OCI-LY7 (cell line): ENCODE measurements around the gene KIN. TPM values are rescaled to one million over a fixed set of nuclear protein-coding genes. Genes with fewer than 3 reads are reported as not detected.
"Not testable (repeated sequence)": the region's sequence is repeated elsewhere in the genome, so short reads cannot be mapped to it uniquely, and the experiment has no call there.

Experiments
- BruUV-seq: library from RNA; stranded (reverse); fragments of 400-500 nt; replicated peaks from 2 replicates; lab custom pipeline; 2021; lab: Mats Ljungman, UMichigan
- CTCF ChIA-PET: fragments of 300-600 bp; sonication (Branson Sonifier 250); formaldehyde crosslinking; loops from one replicate; lab custom pipeline; 2022; ENCODE audit warnings: antibody characterized with exemption; ENCODE audit not compliant: unreplicated experiment; lab: Charles Lee
- POLR2A ChIA-PET: fragments of 300-600 bp; sonication (Branson Sonifier 250); formaldehyde crosslinking; loops from one replicate; lab custom pipeline; 2022; ENCODE audit warnings: antibody characterized with exemption; lab: Charles Lee
- DNase-seq: peaks from one replicate; pipeline ENCODE4 v3.0.0-alpha.2; 2015; ENCODE audit warnings: low spot score
- H2AFZ ChIP-seq: fragments of 200-600 bp; sonication (generic), shearing (Covaris generic); 2 replicates; pipeline ENCODE4 v1.6.1; 2014; ENCODE audit warnings: mild to moderate bottlenecking, antibody characterized with exemption, low read length, moderate library complexity
- H3K27ac ChIP-seq: fragments of 200-600 bp; sonication (generic); 2 replicates; pipeline ENCODE4 v1.5.1; 2014; ENCODE audit warnings: mixed run types, low read depth, mild to moderate bottlenecking, moderate library complexity, low read length, inconsistent platforms; ENCODE audit not compliant: poor library complexity, severe bottlenecking
- H3K36me3 ChIP-seq: fragments of 200-600 bp; sonication (generic); 2 replicates; pipeline ENCODE4 v1.6.1; 2014; ENCODE audit warnings: mild to moderate bottlenecking, antibody characterized with exemption, low read length, moderate library complexity, mixed read lengths; ENCODE audit not compliant: insufficient read depth
- H3K4me1 ChIP-seq: fragments of 200-600 bp; sonication (generic); 2 replicates; pipeline ENCODE4 v1.5.1; 2014; ENCODE audit warnings: mild to moderate bottlenecking, low read length; ENCODE audit not compliant: insufficient read depth, poor library complexity, severe bottlenecking
- H3K4me2 ChIP-seq: fragments of 200-600 bp; sonication (generic); 2 replicates; pipeline ENCODE4 v1.6.1; 2014; ENCODE audit warnings: mild to moderate bottlenecking, low read length
- H3K4me3 ChIP-seq: fragments of 200-600 bp; sonication (generic); 2 replicates; pipeline ENCODE4 v1.5.1; 2014; ENCODE audit warnings: mild to moderate bottlenecking, low read depth, low read length; ENCODE audit not compliant: poor library complexity, severe bottlenecking
- H3K79me2 ChIP-seq: fragments of 200-600 bp; sonication (generic); 2 replicates; pipeline ENCODE4 v1.6.1; 2016; ENCODE audit warnings: low read depth, mild to moderate bottlenecking, low read length, moderate library complexity, mixed read lengths; ENCODE audit not compliant: insufficient read depth
- H3K9me2 ChIP-seq: fragments of 200-600 bp; sonication (generic); 2 replicates; pipeline ENCODE4 v1.6.1; 2016; ENCODE audit warnings: mild to moderate bottlenecking, low read length, mixed read lengths; ENCODE audit not compliant: insufficient read depth
- H3K9me3 ChIP-seq: fragments of 200-600 bp; sonication (generic); 2 replicates; pipeline ENCODE4 v1.6.1; 2014; ENCODE audit warnings: mild to moderate bottlenecking, mixed run types, low read length, mixed read lengths
- H4K20me1 ChIP-seq: fragments of 200-600 bp; sonication (generic); 2 replicates; pipeline ENCODE4 v1.6.1; 2014; ENCODE audit warnings: mild to moderate bottlenecking, antibody characterized with exemption, low read length, moderate library complexity, mixed read lengths; ENCODE audit not compliant: insufficient read depth
- CTCF ChIP-seq: fragments of 200-600 bp; sonication (generic); conservative IDR thresholded peaks from 2 replicates; pipeline ENCODE4 v1.5.1; 2014; ENCODE audit warnings: mild to moderate bottlenecking, antibody characterized with exemption, low read length, moderate library complexity, mixed read lengths
- EZH2phosphoT487 ChIP-seq: fragments of 200-600 bp; sonication (generic); IDR thresholded peaks from 2 replicates; pipeline ENCODE4 v1.6.1; 2018; ENCODE audit warnings: low read depth, borderline replicate concordance, mild to moderate bottlenecking, mixed run types, antibody characterized with exemption, low read length, moderate library complexity, mixed read lengths
- intact Hi-C: fragments of 100-400 bp; cut with micrococcal nuclease; formaldehyde crosslinking; loops from one replicate; pipeline ENCODE4 v1.10.0; 2022; ENCODE audit not compliant: unreplicated experiment
- total RNA-seq, 2 experiments: library from RNA; depleted of rRNA in 1 of 2; stranded (reverse); fragments of >200 nt in 1 of 2; shearing (Covaris generic) in 1 of 2; gene quantifications; 2 replicates each; pipeline ENCODE4 v1.2.3, GENCODE V29; 2014 to 2022

The KIN gene
- total RNA-seq, 2 experiments from 2014 or later = 12.0 to 15.5 TPM

- no peak for DNase-seq
- Histone ChIP-seq H3K9me2 (no peaks in the 10 kb centered on the region), H3K27ac (no peak overlapping the region), H3K79me2 (no peaks in the 10 kb centered on the region), H3K9me3 (no peaks in the 10 kb centered on the region), H2AFZ (no peak overlapping the region), H3K4me1 (no peaks in the 10 kb centered on the region), H3K36me3 (no peaks in the 10 kb centered on the region), H3K4me3 (no peak overlapping the region), H4K20me1 (no peaks in the 10 kb centered on the region), H3K4me2 (no peak overlapping the region)
- intact Hi-C loops = no loop called here
- ChIA-PET POLR2A (no interaction called here), CTCF (no interaction called here)
- TF ChIP-seq EZH2phosphoT487 (no peak), CTCF (no peak)
- no TSS peak for BruUV-seq
These were observed 70.0 kb downstream of the KIN start for GRCh38 chr10:7717767-7718166.

DNA sequence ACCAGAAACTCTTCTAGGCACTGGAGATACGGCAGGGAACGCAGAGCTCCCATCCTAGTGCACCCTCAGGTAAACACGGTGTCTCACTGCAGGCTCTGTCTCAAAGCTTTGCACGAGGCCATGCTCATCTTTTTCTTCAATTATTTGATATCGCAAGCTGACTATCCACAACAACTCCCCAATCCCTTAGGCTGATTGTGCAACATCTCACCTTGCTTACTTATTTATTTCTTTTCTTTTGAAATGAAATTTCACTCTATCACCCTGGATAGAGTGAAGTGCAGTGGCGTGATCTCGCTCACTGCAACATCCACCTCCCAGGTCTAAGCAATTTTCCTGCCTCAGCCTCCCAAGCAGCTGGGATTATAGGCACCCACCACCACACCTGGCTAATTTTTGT lies 72.3 kb downstream of the KIN start:
- POLR2A ChIA-PET = no interaction called here
- TF ChIP-seq EZH2phosphoT487 = no peak
- TF ChIP-seq CTCF = no peak
- Histone ChIP-seq H3K4me2 (no peak overlapping the region), H2AFZ (no peak overlapping the region), H4K20me1 (no peaks in the 10 kb centered on the region), H3K4me1 (no peaks in the 10 kb centered on the region), H3K9me2 (no peaks in the 10 kb centered on the region), H3K27ac (no peak overlapping the region), H3K9me3 (no peaks in the 10 kb centered on the region), H3K4me3 (no peak overlapping the region), H3K79me2 (no peaks in the 10 kb centered on the region), H3K36me3 (no peaks in the 10 kb centered on the region)
- intact Hi-C loops = no loop called here
- DNase-seq = no peak
- CTCF ChIA-PET = no interaction called here
- no TSS peak for BruUV-seq

- H3K4me3 ChIP-seq, POLR2A ChIA-PET, H3K4me1 ChIP-seq, H3K79me2 ChIP-seq, H3K4me2 ChIP-seq, H2AFZ ChIP-seq, BruUV-seq, intact Hi-C loops, H4K20me1 ChIP-seq, H3K27ac ChIP-seq, H3K9me3 ChIP-seq, DNase-seq, H3K36me3 ChIP-seq, CTCF ChIA-PET, H3K9me2 ChIP-seq: not testable (repeated sequence)
These were observed 76.7 kb downstream of the KIN start for GRCh38 chr10:7711075-7711474.
